ENCODE data around the gene FBXW7.

DNA sequence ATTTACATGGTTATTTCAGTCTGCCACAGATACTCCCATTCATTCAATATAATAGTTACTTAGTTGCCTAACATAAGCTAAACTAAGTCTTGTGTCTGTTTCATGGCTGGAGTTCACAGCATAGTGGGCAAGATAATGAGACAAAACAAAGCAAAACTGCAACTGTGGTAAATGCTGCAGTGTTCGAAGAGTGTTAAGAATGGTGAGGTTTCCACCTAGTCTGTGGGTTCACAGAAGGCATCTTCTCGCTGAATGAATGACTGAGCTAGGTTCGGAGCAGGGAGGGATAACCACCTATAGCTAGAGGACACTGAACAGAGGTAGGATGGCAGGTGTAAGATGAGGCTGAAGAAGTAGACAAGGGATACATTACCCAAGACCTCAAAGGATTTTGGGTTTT, 171.0 kb downstream of the FBXW7 start:
- no peak for TF ChIP-seq POLR2A (IDR thresholded peaks at IDR 0.05)
- TF ChIP-seq, protein P1, sequence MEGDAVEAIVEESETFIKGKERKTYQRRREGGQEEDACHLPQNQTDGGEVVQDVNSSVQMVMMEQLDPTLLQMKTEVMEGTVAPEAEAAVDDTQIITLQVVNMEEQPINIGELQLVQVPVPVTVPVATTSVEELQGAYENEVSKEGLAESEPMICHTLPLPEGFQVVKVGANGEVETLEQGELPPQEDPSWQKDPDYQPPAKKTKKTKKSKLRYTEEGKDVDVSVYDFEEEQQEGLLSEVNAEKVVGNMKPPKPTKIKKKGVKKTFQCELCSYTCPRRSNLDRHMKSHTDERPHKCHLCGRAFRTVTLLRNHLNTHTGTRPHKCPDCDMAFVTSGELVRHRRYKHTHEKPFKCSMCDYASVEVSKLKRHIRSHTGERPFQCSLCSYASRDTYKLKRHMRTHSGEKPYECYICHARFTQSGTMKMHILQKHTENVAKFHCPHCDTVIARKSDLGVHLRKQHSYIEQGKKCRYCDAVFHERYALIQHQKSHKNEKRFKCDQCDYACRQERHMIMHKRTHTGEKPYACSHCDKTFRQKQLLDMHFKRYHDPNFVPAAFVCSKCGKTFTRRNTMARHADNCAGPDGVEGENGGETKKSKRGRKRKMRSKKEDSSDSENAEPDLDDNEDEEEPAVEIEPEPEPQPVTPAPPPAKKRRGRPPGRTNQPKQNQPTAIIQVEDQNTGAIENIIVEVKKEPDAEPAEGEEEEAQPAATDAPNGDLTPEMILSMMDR (IDR thresholded peaks at IDR 0.05) = no peak
